ENCODE data around the gene DGCR2. TPM values are rescaled to one million over a fixed set of nuclear protein-coding genes. Genes with fewer than 3 reads are reported as not detected.

Gene DGCR2
- total and polyA plus RNA-seq, 10 donors = 9.5 to 60.7 (median 49.3) TPM

DNA sequence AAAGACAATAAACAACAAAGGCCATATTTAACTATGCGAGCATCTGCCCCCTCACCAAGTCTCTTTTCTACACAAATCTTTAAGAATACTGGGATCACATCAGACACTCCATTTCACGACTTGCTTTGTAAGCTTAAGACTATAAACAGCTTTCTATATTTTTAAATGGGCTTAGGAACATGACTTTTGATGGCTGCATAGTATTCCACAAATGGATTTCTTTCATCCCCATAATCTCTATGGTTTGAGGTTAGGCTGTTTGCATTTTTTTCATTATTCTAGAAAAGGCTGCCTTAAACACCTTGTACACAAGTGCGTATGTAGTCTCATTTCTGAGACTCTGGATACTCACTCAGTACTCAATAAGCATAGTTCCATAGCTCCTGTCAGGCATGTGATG, 52.8 kb downstream of the DGCR2 start:
- intact Hi-C loops (cut with DNase I; ENCODE audit: low total_unique reads) = no loop called here
- Histone ChIP-seq H3K4me1 (peaks cover 0 to 30% (median 0%) of the 10 kb centered on the region in 6 donors), H3K36me3 (peaks cover 0 to 92% (median 66%) of the 10 kb centered on the region in 6 donors), H3K27me3 (replicated peaks in 1 of 7) (no peaks in the 10 kb centered on the region), H3K27ac (no peak overlapping the region), H3K9me3 (no peaks in the 10 kb centered on the region), H3K4me3 (no peak overlapping the region)
- 95 to 100% (median 97%) methylated on average over 3 of the region's 3 CpGs for WGBS, 5 donors
- TF ChIP-seq POLR2A (IDR thresholded peaks at IDR 0.05) (no peak), POLR2AphosphoS5 (IDR thresholded peaks at IDR 0.05) (no peak)
- TF ChIP-seq, protein P1, sequence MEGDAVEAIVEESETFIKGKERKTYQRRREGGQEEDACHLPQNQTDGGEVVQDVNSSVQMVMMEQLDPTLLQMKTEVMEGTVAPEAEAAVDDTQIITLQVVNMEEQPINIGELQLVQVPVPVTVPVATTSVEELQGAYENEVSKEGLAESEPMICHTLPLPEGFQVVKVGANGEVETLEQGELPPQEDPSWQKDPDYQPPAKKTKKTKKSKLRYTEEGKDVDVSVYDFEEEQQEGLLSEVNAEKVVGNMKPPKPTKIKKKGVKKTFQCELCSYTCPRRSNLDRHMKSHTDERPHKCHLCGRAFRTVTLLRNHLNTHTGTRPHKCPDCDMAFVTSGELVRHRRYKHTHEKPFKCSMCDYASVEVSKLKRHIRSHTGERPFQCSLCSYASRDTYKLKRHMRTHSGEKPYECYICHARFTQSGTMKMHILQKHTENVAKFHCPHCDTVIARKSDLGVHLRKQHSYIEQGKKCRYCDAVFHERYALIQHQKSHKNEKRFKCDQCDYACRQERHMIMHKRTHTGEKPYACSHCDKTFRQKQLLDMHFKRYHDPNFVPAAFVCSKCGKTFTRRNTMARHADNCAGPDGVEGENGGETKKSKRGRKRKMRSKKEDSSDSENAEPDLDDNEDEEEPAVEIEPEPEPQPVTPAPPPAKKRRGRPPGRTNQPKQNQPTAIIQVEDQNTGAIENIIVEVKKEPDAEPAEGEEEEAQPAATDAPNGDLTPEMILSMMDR (IDR thresholded peaks at IDR 0.05 in 8 of 11, conservative IDR thresholded peaks at IDR 0.05 in 3 of 11) = no peak
- DNase-seq = no peak

DNA sequence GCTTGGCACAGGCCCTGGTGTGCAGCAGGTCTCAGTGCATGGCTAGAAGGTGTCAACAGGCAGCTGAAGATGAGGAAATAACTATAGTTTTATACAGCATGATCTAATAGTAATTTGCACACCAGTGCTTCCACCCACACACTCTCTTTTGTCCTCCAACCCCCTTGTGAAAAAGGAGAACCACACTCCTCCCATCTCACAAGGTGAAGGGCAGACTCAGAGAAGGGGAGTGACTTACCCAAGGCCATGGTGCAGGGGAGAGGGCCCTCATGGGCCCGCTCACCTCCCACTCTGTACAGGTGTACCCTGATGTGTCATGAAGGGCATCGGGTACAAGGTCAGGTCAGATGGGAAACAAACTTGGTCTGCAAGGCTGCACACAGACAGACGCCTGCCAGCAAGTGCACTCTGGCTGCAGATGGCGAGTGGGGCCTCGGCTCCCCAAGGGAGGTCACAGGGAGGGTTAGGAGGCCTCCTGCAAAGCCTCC, 53.4 kb downstream of the DGCR2 start:
- intact Hi-C loops (cut with DNase I; ENCODE audit: low total_unique reads) = no loop called here
- Histone ChIP-seq H3K4me1 (peaks cover 0 to 29% (median 0%) of the 10 kb centered on the region in 6 donors), H3K27me3 (replicated peaks in 1 of 7) (no peaks in the 10 kb centered on the region), H3K27ac (peak overlapping the region in 1 of 8 donors; percentile 36), H3K9me3 (no peaks in the 10 kb centered on the region), H3K36me3 (peaks cover 0 to 95% (median 72%) of the 10 kb centered on the region in 6 donors), H3K4me3 (no peak overlapping the region)
- DNase-seq = peak; percentile 53
- TF ChIP-seq POLR2A (IDR thresholded peaks at IDR 0.05) = no peak
- TF ChIP-seq POLR2AphosphoS5 (IDR thresholded peaks at IDR 0.05) = no peak
- TF ChIP-seq, protein P1 (IDR thresholded peaks at IDR 0.05 in 8 of 11, conservative IDR thresholded peaks at IDR 0.05 in 3 of 11) = no peak
- 50 to 80% (median 68%) methylated on average over 5 of the region's 5 CpGs for WGBS, 5 donors

DNA sequence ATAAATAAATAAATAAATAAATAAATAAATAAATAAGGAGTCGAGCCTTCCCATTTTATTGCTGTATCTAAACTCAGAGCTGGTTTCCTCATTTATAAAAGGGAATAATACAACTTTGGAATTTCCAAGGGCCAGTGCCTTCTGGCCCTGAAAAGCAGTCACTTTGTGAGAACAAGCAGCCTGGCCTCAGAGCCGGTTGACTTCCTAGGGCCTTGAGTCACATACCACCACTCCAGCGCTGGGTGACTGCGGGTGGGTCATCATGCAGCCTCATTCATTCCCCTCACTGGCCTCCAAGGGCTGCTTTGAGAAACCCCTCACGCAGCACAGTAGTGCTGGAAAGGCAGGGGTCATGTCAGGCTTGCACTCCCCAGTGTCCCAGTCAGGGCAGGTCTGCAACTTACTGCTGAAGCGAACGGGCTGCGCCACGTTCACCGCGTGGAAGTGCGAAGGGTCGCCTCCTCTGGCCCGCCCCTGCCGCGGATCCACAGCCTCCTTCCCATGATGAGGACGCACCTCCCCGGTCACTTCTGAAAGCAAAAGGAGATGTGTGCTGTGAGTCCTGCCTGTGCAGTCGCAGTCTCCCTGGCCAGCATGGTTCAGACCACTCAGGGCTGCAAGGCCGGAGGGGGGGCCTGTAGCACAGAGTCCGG, 54.4 kb downstream of the DGCR2 start:
- peaks cover 0 to 19% (median 0%) of the 10 kb centered on the region in 6 donors for H3K4me1 ChIP-seq
- intact Hi-C loops (cut with DNase I; ENCODE audit: low total_unique reads) = no loop called here
- TF ChIP-seq, protein P1 (IDR thresholded peaks at IDR 0.05 in 8 of 11, conservative IDR thresholded peaks at IDR 0.05 in 3 of 11) = no peak
- no peak for TF ChIP-seq POLR2A (IDR thresholded peaks at IDR 0.05)
- TF ChIP-seq POLR2AphosphoS5 (IDR thresholded peaks at IDR 0.05) = no peak
- no peak overlapping the region for H3K27ac ChIP-seq
- H3K36me3 ChIP-seq = peaks cover 0 to 100% (median 82%) of the 10 kb centered on the region in 6 donors
- no peak for DNase-seq
- H3K27me3 ChIP-seq (replicated peaks in 1 of 7) = no peaks in the 10 kb centered on the region
- WGBS, 5 donors = 94 to 98% (median 96%) methylated on average over 12 to 21 of the region's 21 CpGs
- H3K4me3 ChIP-seq = no peak overlapping the region
- no peaks in the 10 kb centered on the region for H3K9me3 ChIP-seq

DNA sequence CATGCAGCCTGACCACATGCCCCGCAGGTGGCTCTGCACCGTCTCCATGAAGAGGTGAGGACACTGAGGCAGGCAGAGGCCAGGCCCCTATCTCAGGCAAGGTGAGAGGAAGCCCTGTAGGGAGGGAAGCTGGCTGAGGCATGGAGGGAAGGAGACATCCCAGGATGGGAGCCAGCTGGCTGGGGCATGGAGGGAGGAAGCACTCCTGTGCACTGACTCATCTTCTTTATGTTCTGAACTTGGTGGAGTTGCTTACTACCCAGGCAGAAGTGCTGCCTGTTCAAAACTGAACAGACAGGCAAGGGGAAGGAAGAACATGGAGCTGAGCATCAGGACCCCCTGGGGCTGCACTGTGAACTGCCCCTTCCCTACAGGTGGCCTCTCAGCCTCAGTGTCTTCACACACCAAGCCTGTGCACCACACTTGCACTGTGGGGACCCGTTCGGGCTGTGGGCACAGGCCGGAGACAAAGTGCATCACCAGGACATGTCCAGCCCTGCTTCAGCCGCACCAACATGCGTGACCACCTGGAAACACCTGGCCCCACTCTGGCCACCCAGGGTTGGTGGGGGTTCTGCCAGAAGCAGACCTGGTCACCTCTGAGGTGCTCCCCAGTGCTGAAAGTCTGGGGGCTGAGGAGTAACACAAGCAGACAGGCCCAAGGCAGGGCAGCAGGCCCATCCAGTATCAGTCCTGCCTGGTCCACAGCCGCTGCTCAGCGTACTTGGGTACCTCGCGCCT, 55.5 kb downstream of the DGCR2 start:
- 92 to 99% (median 97%) methylated on average over 8 to 11 of the region's 11 CpGs for WGBS, 5 donors
- H3K27ac ChIP-seq = no peak overlapping the region
- H3K36me3 ChIP-seq = peaks cover 0 to 100% (median 92%) of the 10 kb centered on the region in 6 donors
- intact Hi-C loops (cut with DNase I; ENCODE audit: low total_unique reads) = no loop called here
- DNase-seq = peak; percentile 44
- no peaks in the 10 kb centered on the region for H3K27me3 ChIP-seq (replicated peaks in 1 of 7)
- H3K4me3 ChIP-seq = no peak overlapping the region
- TF ChIP-seq POLR2AphosphoS5 (IDR thresholded peaks at IDR 0.05) (peak in 1 of 3 donors; percentile 50), POLR2A (IDR thresholded peaks at IDR 0.05) (no peak)
- TF ChIP-seq, protein P1 (IDR thresholded peaks at IDR 0.05 in 8 of 11, conservative IDR thresholded peaks at IDR 0.05 in 3 of 11) = no peak
- no peaks in the 10 kb centered on the region for H3K9me3 ChIP-seq
- peaks cover 0 to 19% (median 0%) of the 10 kb centered on the region in 6 donors for H3K4me1 ChIP-seq

Data from spleen (tissue), 11 donors.